COLO668 (cell line): ENCODE measurements around the gene LSM14A.
"Not testable (repeated sequence)": the region's sequence is repeated elsewhere in the genome, so short reads cannot be mapped to it uniquely, and the experiment has no call there.

Experiments used
- DNase-seq: peaks from one replicate; lab custom pipeline; 2025; ENCODE audit not compliant: unreplicated experiment; lab: John Stamatoyannopoulos, UW

The LSM14A gene

DNA sequence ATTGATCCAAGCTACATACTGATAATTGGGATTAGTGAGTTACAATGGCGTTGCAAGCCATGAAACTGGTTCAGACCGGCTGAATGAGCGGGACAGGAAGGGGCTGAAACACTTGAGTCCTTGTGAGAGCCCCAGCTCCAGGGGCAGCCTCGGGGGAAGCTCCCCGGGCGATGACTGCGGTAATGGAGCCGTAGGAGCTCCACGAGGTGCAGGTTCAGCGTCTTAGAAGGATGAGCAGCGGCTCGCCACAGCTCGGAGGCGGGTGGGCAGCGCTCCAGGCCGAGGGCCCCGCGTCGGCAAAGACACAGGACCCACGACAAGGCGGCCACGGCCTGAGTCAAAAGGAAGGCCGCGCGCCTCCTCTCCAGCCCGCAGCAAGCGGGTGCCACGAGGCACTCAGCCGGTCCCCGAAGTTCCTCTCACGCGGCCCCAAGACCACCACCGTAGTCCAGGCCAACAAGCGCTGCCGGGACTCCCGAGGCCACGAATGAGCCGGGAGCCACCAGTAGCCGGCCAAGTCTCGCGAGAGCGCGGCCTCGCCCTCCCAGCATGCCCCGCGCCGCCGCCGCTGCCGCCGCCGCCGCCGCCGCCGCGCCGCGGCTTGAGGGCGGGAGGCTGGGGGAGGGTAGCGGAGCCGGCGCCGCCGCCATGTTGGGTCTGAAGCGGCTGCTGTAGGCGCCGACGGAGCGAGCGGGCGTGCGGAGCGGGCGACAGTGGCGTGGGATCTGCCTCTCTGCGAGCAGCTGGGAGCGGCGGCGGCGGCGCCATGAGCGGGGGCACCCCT lies at the start of gene LSM14A:
TSS of gene LSM14A (plus strand) at position 628 of the 784 bp plus-strand sequence. CDS start at position 767, 139 bp downstream.
- peak; percentile 93 for DNase-seq

DNA sequence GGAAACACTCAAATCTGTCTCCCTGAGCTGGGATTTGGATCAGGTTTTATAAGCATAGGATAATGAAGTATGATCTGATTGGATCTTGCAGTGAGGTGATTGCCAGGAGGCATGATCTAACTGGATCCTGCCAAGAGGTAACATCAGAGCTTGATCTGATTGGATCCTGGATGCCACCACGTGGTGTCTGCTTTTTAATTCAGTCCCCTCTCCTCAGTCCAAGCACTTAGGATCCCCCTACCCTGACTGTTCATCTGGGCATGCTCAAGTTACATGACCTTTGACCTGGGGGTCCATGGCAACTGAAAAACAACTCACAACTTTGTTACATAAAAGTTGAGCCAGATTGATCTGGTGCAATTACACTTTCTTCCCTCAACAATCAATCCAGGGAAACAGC lies 47.5 kb upstream of the LSM14A start:
- no peak for DNase-seq

DNA sequence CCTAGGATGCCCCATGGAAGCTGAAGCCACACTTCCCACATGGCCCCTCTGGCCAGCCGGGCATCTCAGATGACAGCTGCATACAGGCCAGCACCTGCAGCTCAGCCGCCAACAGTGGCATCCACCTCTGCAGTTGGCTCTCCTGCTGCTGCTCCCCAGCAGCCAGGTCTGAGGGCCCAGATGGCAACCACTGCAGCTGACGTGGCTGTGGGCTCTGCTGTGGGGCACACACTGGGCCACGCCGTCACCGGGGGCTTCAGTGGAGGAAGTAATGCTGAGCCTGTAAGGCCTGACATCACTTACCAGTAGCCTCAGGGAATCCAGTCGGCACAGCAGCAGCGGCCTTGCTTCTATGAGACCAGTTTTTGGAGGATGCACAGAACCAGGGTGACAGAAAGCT lies 45.3 kb upstream of the LSM14A start:
- DNase-seq, result peak; percentile 24

DNA sequence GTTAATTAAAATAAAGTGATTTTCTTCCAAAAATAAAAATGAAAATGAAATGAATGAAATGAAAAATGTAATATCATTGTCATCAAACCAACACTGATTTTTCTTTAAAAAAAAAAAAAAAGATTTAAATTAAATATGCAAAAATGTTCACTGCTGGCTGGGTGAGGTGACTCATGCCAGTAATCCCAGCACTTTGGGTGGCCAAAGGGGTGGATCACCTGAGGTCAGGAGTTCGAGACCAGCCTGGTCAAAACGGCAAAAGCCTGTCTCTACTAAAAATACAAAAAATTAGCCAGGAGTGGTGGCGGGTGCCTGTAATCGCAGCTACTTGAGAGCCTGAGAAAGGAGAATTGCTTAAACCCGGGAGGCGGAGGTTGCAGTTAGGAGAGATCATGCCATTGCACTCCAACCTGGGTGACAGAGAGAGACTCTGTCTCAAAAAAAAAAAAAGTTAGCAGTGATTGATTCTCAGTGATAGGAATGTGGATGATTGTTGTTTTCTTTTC lies 44.6 kb upstream of the LSM14A start:
- DNase-seq, result no peak

DNA sequence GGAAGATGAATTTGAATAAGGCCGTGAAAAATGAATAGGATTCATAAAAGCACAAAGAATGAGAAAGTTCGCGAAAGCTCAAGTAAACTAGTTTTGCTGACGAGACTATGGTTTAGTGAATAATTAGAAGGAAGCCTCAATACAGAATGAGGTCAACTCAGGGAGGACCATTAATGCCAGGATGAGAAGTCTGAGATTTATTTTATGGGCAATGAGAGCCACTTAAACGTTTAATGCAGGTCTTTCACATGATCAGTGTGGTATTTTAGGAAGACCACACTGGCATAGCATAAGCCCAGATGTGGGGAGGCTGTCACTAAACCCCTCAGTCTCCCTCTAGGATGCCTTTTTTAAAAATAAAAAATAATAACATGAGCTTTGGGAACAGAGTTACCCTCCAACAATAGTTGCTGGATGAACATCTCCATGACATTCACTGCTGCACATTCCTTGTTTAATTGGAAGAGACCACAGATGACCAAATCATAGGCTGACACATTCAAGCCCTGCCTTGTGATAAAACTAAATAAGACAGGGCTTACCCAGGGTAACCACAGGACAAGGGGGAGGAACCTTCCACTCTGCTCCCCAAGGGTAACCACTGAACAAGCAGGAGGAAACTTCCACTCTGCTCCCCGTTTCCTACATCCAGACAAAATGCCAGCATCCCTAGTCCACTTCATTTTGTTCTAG lies 43.6 kb upstream of the LSM14A start:
- no peak for DNase-seq

DNA sequence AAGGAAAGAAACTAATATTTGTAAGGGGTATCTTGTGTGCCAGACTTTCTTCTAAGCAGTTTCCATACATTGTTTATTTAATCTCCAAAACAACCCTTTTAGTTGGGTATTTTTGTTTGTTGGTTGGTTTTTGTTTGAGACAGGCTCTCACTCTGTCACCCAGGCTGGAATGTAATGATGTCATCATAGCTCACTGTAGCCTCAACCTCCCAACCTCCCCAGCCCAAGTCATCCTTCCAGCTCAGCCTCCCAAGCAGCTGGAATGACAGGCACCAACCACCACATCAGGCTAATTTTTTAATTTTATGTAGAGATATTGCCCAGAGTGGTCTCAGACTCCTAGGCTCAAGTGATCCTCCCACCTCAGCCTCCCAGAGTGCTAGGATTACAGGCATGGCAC lies 41.2 kb upstream of the LSM14A start:
- DNase-seq, result no peak

DNA sequence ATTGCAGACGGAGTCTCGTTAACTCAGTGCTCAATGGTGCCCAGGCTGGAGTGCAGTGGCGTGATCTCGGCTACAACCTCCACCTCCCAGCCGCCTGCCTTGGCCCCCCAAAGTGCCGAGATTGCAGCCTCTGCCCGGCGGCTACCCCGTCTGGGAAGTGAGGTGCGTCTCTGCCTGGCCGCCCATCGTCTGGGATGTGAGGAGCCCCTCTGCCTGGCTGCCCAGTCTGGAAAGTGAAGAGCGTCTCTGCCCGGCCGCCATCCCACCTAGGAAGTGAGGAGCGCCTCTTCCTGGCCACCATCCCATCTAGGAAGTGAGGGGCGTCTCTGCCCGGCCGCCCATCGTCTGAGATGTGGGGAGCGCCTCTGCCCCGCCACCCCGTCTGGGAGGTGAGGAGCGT lies 40.2 kb upstream of the LSM14A start:
- not testable (repeated sequence) for DNase-seq

DNA sequence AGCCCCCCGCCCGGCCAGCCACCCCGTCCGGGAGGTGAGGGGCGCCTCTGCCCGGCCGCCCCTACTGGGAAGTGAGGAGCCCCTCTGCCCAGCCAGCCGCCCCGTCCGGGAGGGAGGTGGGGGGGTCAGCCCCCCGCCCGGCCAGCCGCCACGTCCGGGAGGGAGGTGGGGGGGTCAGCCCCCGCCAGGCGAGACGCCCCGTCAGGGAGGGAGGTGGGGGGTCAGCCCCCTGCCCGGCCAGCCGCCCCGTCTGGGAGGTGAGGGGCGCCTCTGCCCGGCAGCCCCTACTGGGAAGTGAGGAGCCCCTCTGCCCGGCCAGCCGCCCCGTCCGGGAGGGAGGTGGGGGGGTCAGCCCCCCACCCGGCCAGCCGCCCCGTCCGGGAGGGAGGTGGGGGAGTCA lies 39.6 kb upstream of the LSM14A start:
- DNase-seq, result not testable (repeated sequence)

DNA sequence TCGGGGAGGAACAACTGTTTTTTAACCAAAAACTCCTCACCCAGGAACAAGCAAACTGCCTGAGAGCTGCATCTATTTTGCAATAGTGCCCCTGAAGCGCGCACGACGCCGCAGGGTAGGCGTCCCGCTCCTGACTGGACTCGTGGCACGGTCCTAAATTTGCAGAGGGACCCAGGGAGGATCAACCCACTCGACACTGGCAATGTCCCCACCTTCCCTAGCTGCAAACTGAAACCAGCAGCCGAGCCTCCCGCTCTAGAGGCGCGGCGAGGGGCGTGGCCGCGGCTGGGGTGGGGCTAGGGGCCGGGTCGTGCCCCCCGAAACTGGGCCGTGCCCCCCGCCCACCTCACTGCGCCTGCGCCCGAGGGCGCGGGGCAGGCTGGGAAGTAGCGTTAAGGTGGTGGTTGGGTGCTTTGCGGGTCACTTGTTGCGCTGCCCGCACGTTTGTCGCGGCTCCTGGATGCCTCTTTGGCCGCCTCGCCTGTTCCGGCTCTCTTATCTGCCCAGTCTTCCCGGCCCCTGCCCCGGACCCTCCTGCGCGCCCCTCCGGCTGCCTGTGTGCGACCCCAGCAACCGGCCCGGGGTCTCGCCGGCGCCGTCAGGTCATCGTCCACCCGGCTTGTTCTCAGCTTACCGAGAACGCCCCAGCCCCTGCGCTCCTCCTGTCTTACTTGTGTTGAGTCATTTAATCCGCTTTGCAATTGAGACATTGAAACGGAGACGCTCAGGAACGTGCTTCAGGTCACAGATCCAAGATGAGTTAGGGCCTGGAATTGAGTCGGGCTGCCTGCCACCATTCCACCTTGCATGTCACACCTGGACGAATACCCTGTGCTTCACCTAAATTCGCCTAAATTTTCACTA lies 37.9 kb upstream of the LSM14A start:
- peak; percentile 42 for DNase-seq

DNA sequence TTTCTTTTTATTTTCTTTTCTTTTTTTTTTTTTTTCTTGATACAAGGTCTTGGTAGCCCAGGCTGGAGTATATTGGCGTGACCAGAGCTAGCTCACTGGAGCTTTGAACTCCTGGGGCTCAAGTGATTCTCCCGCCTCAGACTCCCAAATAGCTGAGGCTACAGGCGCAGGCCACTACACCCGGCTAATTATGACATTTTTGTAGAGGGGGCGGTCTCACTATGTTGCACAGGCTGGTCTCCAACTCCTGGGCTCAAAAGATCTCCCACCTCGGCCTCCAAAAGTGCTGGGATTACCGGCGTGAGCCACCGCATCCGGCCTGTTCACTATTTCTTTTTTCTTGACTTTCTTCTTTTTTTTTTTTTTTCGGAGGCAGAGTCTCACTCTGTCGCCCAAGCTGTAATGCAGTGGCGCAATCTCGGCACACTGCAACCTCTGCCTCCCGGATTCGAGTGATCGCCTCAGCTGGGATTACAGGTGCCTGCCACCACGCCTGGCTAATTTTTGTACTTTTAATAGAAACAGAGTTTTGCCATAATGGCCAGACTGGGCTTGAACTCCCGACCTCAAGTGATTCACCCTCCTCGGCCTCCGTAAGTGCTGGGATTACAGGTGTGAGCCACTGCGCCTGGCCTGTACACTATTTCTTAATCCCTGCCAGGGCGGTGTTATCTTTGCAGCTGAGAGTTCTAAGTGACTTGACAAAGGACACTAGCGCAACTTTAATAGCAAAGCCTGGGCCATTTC lies 37.1 kb upstream of the LSM14A start:
- no peak for DNase-seq

DNA sequence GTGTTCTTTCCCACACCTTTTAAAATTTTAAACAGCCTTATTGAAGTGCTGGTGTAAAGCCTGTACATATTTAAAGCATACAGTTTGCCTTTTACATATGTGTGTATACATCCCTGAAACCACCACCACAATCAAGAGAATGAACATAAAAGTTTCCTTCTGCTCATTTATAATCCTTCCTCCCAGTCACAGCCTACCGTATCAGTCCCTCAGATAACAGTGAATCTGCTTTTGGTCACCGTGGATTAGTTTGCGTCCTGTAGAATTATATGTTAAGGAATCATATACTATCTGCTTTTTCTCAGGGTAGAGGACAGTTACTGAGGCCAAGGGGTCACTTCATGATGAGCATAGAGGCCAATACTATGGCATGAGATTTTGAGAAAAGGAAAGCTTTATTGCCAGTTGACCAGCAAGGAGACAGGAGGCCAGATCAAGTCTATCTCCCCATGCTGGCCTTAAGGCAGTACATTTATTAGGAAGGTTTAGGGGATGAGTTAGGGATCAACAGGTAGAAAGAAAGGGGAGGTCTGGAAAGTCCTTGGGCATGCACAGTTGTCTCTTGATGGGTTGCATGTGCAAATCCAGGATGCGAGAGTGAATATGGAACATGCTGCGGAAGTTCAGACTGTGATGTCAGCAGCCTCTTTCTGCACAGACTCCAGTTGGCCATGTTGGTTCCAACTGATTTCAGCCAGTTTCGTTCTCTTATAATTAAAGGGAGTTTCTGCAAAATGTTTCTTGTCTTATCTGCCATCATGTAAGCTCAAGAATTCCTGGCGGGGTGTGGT lies 36.3 kb upstream of the LSM14A start:
- no peak for DNase-seq

DNA sequence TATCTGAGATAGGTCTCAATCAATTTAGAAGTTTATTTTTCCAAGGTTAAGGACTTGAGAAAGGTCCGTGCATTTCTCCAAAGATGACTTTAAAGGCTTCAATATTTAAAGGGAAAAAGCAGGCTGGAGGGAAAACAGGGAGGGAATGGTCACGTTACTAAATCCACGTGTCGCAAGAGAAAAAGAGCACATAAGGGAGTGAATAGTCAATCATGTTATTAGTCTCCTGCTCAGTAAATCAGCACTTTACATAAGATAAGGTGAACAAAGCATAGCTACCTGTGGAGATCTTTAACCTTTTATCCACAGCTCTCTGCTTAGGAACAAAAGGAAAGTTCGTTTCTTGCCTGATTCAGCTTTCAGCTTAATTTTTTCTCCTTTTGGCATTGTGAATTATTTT lies 31.3 kb upstream of the LSM14A start:
- no peak for DNase-seq

DNA sequence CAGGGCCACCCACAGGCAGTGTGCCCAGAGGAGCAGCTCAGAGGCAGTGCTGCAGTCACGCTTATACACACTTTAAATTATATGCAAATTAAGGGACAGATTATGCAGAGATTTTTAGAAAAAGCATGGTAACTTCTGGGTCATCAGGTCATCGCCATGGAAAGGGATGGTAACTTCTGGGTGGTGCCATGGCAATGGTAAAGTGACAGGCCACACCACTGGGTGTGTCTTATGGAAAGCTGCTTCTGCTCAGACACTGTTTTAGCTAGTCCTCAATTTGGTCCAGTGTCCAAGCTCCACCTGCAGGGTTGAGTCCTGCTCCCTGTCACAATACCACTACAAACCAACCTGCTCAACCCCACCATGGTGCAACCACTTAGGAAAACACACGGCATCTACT lies 29.9 kb upstream of the LSM14A start:
- DNase-seq, result no peak

DNA sequence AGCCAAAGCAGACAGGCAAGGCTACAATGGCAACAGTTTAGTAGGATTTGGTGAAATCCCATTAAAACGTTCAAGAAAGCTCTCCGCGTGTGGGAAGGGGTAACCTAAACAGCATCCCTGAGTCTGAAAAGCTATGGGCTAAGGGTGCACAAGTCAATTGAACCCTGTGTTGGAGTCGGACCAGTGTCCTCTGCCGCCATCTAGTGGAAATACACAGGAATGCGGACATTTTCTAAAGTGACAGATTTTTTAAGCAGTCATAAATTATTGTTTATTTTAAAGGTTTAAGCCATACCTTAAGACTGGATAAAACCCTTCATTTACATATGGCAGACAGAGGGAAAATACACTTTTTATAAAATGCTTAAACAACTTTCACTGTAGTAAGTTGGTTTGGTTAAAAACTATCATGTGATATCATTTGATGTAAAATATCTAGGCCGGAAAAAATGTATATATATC lies 26.5 kb upstream of the LSM14A start:
- peak; percentile 30 for DNase-seq

DNA sequence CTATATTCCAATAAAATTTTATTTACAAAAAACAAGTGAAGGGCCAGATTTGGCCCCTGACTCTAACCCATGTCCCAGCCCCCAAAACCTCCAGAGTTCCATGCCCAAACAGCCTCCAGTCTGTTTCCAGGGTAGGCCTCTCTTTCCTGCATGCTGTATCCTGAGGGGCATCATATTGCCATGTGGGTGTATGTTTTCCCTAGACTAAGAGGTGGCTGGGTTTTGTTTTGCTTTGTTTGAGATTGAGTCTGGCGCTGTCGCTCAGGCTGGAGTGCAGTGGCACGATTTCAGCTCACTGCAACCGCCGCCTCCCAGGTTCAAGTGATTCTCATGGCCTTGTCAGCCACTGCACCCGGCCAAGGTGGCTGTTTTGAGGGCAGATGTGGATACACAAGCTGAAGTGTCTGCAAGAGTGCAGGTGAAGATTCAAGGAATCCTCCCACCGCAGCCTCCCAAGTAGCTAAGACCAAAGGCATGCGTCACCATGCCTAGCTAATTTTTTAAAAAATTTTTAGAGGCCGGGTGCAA lies 23.6 kb upstream of the LSM14A start:
- no peak for DNase-seq

DNA sequence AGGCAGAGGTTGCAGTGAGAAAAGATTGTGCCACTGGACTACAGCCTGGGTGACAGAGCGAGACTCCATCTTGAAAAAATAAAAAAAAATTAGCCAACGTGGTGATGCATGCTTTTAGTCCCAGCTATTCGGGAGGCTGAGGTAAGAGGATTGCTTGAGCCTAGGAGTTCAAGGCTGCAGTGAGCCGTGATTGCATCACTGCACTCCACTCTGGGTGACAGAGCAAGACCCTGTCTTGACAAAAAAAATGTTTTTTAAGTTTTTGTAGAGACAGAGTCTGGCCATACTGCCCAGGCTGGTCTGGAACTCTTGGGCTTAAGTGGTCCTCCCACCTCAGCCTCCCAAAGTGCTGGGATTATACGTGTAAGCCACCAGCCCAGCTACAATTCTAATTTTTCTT lies 22.4 kb upstream of the LSM14A start:
- DNase-seq, result no peak

DNA sequence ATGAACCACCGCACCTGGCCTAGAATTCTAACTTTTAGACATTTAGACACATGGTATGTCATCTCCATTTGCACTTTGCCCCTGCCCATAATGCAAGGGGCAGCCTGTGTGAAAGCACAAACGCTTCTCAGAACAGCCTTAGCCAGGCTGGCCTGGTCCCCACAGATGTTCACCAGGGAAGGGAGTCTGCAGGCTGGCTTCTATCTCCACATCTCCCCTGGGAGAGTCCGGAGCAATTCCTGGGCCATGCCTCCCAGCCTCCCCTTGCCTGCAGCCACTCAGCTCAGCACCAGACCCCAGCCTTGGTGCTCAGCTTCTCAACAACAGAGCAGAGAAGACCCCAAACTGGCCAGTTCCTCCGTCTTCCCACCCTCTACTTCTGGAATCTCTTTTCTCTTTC lies 21.7 kb upstream of the LSM14A start:
- no peak for DNase-seq

DNA sequence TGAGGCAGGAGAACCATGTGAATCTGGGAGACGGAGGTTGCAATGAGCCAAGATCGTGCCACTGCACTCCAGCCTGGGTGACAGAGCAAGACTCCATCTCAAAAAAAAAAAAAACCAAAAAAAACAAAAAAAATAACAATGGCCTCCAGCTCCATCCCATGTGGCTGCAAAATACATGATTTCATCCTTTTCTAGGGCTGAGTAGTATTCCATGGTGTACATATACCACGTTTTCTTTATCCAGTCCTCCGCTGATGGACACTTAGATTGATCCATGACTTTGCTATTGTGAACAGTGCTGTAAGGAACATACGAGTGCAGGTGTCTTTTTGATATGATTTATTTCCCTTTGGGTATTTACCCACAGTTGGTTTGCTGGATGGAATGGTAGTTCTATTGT lies 20.9 kb upstream of the LSM14A start:
- DNase-seq, result no peak

DNA sequence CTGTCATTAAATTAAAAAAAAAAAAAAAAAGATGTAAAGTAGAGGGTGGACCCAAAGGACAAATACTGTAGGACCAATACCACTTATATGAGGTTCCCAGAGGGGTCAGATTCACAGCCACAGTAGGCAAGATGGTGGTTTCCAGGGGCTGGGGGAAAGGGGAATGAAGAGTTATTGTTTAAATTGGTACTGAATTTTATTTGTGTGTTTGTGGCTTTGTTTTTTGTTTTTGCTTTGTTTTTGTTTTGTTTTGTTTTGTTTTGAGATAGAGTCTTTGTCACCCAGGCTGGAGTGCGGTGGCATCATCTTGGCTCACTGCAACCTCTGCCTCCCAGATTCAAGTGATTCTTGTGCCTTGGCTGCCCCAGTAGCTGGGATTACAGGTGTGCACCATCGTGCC lies 17.9 kb upstream of the LSM14A start:
- no peak for DNase-seq

DNA sequence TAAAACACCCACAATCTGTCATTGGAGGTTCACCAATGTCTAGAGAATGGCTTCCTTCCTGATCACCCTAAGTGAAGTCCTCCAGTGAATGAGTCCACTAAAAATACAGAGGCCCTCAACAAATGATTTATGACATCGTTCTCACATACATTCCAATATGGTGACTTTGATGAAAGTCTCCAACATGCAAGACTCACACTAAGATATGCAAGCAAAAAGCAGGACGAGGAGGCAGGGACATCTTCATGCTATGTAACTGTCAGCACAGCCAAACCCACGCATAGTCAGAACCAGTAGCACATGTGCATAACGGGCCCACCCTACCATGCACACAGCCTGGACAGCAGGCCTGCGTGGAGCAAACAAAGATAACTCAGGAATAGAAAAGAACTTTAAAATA lies 16.6 kb upstream of the LSM14A start:
- no peak for DNase-seq
